Astrocyte (in vitro differentiated cells and primary cell): Measurements from ENCODE around the gene ITGB3. TPM values are rescaled to one million over a fixed set of nuclear protein-coding genes. Genes with fewer than 3 reads are reported as not detected.
A peak's percentile ranks its signal among the peaks of the same experiment; 100 is the strongest.

Experiments used
- DNase-seq: peaks from one replicate; pipeline ENCODE4 v3.0.0-alpha.2; 2010; ENCODE audit warnings: low read depth
- FAIRE-seq: peaks from 2 replicates; lab custom pipeline; 2011; peaks lifted over from hg19 to GRCh38; lab: Jason Lieb, UNC
- H2AFZ ChIP-seq: 2 replicates; pipeline ENCODE4 v1.6.0; 2012; ENCODE audit warnings: low read depth, low read length, inconsistent platforms
- H3K27ac ChIP-seq: 2 replicates; pipeline ENCODE4 v1.5.1; 2011; ENCODE audit warnings: low read depth, low read length, inconsistent platforms
- H3K27me3 ChIP-seq: 2 replicates; pipeline ENCODE4 v1.6.0; 2011; ENCODE audit warnings: low read length, inconsistent platforms; ENCODE audit not compliant: insufficient read depth
- H3K36me3 ChIP-seq: 2 replicates; pipeline ENCODE4 v1.5.1; 2011; ENCODE audit warnings: low read length, inconsistent platforms; ENCODE audit not compliant: insufficient read depth
- H3K4me1 ChIP-seq: 2 replicates; pipeline ENCODE4 v1.5.1; 2011; ENCODE audit warnings: low read length, inconsistent platforms; ENCODE audit not compliant: insufficient read depth
- H3K4me2 ChIP-seq: 2 replicates; pipeline ENCODE4 v1.6.0; 2012; ENCODE audit warnings: low read length, inconsistent platforms
- H3K4me3 ChIP-seq: 2 replicates; pipeline ENCODE4 v1.5.1; 2011; ENCODE audit warnings: low read depth, mild to moderate bottlenecking, low read length, inconsistent platforms; ENCODE audit not compliant: insufficient read depth
- H3K79me2 ChIP-seq: 2 replicates; pipeline ENCODE4 v1.6.0; 2012; ENCODE audit warnings: mild to moderate bottlenecking, low read length, inconsistent platforms; ENCODE audit not compliant: insufficient read depth
- H3K9ac ChIP-seq: 2 replicates; pipeline ENCODE4 v1.6.0; 2012; ENCODE audit warnings: mild to moderate bottlenecking, low read length, inconsistent platforms
- H3K9me3 ChIP-seq: 2 replicates; pipeline ENCODE4 v1.5.1; 2012; ENCODE audit warnings: low read depth, mild to moderate bottlenecking, low read length, inconsistent platforms; ENCODE audit not compliant: insufficient read depth
- H4K20me1 ChIP-seq: 2 replicates; pipeline ENCODE4 v1.6.0; 2012; ENCODE audit warnings: low read length, inconsistent platforms; ENCODE audit not compliant: insufficient read depth
- H3K27ac Mint-ChIP-seq: one replicate; pipeline ENCODE4 v1.8.0; 2021; ENCODE audit warnings: mild to moderate bottlenecking, mixed read lengths; ENCODE audit not compliant: unreplicated experiment
- H3K27me3 Mint-ChIP-seq: one replicate; pipeline ENCODE4 v1.8.0; 2021; ENCODE audit warnings: low read depth, mixed read lengths; ENCODE audit not compliant: unreplicated experiment
- H3K36me3 Mint-ChIP-seq: one replicate; pipeline ENCODE4 v1.8.0; 2021; ENCODE audit warnings: low read depth, mixed read lengths; ENCODE audit not compliant: unreplicated experiment
- H3K4me1 Mint-ChIP-seq: one replicate; pipeline ENCODE4 v1.8.0; 2021; ENCODE audit warnings: low read depth, mixed read lengths; ENCODE audit not compliant: unreplicated experiment
- H3K4me3 Mint-ChIP-seq: one replicate; pipeline ENCODE4 v1.8.0; 2021; ENCODE audit warnings: mild to moderate bottlenecking, moderate library complexity, mixed read lengths; ENCODE audit not compliant: unreplicated experiment
- H3K9me3 Mint-ChIP-seq: one replicate; pipeline ENCODE4 v1.8.0; 2021; ENCODE audit warnings: mild to moderate bottlenecking, mixed read lengths; ENCODE audit not compliant: unreplicated experiment
- CTCF ChIP-seq: IDR thresholded peaks from 2 replicates; pipeline ENCODE4 v1.5.1; 2011; ENCODE audit warnings: low read depth, mild to moderate bottlenecking, inconsistent platforms, low read length, moderate library complexity; ENCODE audit not compliant: insufficient read depth
- EZH2 ChIP-seq: IDR thresholded peaks from 2 replicates; pipeline ENCODE4 v1.6.1; 2012; ENCODE audit warnings: mild to moderate bottlenecking, low read length, inconsistent platforms; ENCODE audit not compliant: insufficient read depth
- total RNA-seq: library from RNA; stranded (reverse); gene quantifications from 2 replicates; pipeline ENCODE4 v1.2.1, GENCODE V29; 2021

Gene ITGB3
- total RNA-seq, 1 donor from 2014 or later = 44.0 TPM

GRCh38 chr17:47288531-47289116, 35.0 kb downstream of the ITGB3 start:
- Histone ChIP-seq H3K4me2 (peak overlapping the region; percentile 36), H3K27me3 (no peaks in the 10 kb centered on the region), H3K9ac (no peak overlapping the region), H3K9me3 (no peaks in the 10 kb centered on the region), H3K4me1 (peaks cover 8% of the 10 kb centered on the region), H4K20me1 (no peaks in the 10 kb centered on the region), H3K79me2 (no peaks in the 10 kb centered on the region), H3K4me3 (no peak overlapping the region), H2AFZ (no peak overlapping the region), H3K27ac (no peak overlapping the region), H3K36me3 (peaks cover 2% of the 10 kb centered on the region)
- no peak overlapping the region for H3K4me3 Mint-ChIP-seq
- H3K27ac Mint-ChIP-seq = peak overlapping the region; percentile 24
- peaks cover 71% of the 10 kb centered on the region for H3K36me3 Mint-ChIP-seq
- TF ChIP-seq EZH2 = no peak
- no peak for TF ChIP-seq CTCF
- H3K4me1 Mint-ChIP-seq = peaks cover 12% of the 10 kb centered on the region
- peaks cover 4% of the 10 kb centered on the region for H3K9me3 Mint-ChIP-seq
- H3K27me3 Mint-ChIP-seq = peaks cover 2% of the 10 kb centered on the region
- DNase-seq = peak; percentile 60
- FAIRE-seq = no peak

- peaks cover 2% of the 10 kb centered on the region for H3K36me3 ChIP-seq
- H3K9ac ChIP-seq = no peak overlapping the region
- H3K4me1 Mint-ChIP-seq = peaks cover 12% of the 10 kb centered on the region
- no peak for TF ChIP-seq CTCF
- TF ChIP-seq EZH2 = no peak
- H3K79me2 ChIP-seq = no peaks in the 10 kb centered on the region
- no peak overlapping the region for H2AFZ ChIP-seq
- no peak for DNase-seq
- peaks cover 67% of the 10 kb centered on the region for H3K36me3 Mint-ChIP-seq
- no peak overlapping the region for H3K4me3 Mint-ChIP-seq
- FAIRE-seq = no peak
- H3K9me3 ChIP-seq = no peaks in the 10 kb centered on the region
- no peak overlapping the region for H3K27ac Mint-ChIP-seq
- no peak overlapping the region for H3K27ac ChIP-seq
- no peak overlapping the region for H3K4me3 ChIP-seq
- H3K9me3 Mint-ChIP-seq = peaks cover 4% of the 10 kb centered on the region
- H3K4me2 ChIP-seq = no peak overlapping the region
- no peaks in the 10 kb centered on the region for H4K20me1 ChIP-seq
- H3K27me3 Mint-ChIP-seq = peaks cover 2% of the 10 kb centered on the region
- H3K27me3 ChIP-seq = no peaks in the 10 kb centered on the region
- H3K4me1 ChIP-seq = peaks cover 14% of the 10 kb centered on the region
Observed at GRCh38 chr17:47289302-47289701, 35.7 kb downstream of the ITGB3 start.

GRCh38 chr17:47290870-47291241, 37.2 kb downstream of the ITGB3 start:
- Histone ChIP-seq H3K9me3 (no peaks in the 10 kb centered on the region), H3K4me1 (peaks cover 20% of the 10 kb centered on the region), H3K27me3 (no peaks in the 10 kb centered on the region), H3K27ac (no peak overlapping the region), H3K4me2 (no peak overlapping the region), H3K79me2 (no peaks in the 10 kb centered on the region), H3K36me3 (peaks cover 2% of the 10 kb centered on the region), H3K9ac (no peak overlapping the region), H2AFZ (no peak overlapping the region), H3K4me3 (no peak overlapping the region), H4K20me1 (no peaks in the 10 kb centered on the region)
- H3K36me3 Mint-ChIP-seq = peaks cover 66% of the 10 kb centered on the region
- DNase-seq (no peak), FAIRE-seq (no peak)
- H3K27me3 Mint-ChIP-seq = peaks cover 2% of the 10 kb centered on the region
- H3K9me3 Mint-ChIP-seq = peaks cover 4% of the 10 kb centered on the region
- no peak overlapping the region for H3K27ac Mint-ChIP-seq
- no peak overlapping the region for H3K4me3 Mint-ChIP-seq
- TF ChIP-seq CTCF = no peak
- TF ChIP-seq EZH2 = no peak
- peaks cover 12% of the 10 kb centered on the region for H3K4me1 Mint-ChIP-seq
